GM12878 (cell line): ENCODE results near the gene IVL. TPM values are rescaled to one million over a fixed set of nuclear protein-coding genes. Genes with fewer than 3 reads are reported as not detected.

Experiments used
- ATAC-seq: fragments of 200-7000 bp; cut with Tn5 transposase; 3 replicates; pipeline ENCODE4 v1.9.1; 2020; ENCODE audit warnings: mild to moderate bottlenecking, moderate library complexity
- BruUV-seq: library from RNA; stranded (reverse); fragments of 400-500 nt; replicated peaks from 2 replicates; lab custom pipeline; 2021; lab: Mats Ljungman, UMichigan
- CTCF ChIA-PET: fragments of 300-600 bp; sonication (Branson Sonifier 250); formaldehyde crosslinking; extraction: SDS; loops from one replicate; lab custom pipeline; 2021; ENCODE audit warnings: inconsistent platforms; lab: Yijun Ruan, JAX
- POLR2A ChIA-PET: fragments of 350-600 bp; formaldehyde crosslinking; extraction: SDS; loops from one replicate; lab custom pipeline; 2021; ENCODE audit warnings: inconsistent platforms; lab: Charles Lee
- RAD21 ChIA-PET: fragments of 300-600 bp; sonication (Branson Sonifier 250); formaldehyde crosslinking; loops from one replicate; lab custom pipeline; 2023; ENCODE audit warnings: antibody characterized with exemption; ENCODE audit not compliant: unreplicated experiment; lab: Charles Lee
- SMC1A ChIA-PET: fragments of 300-600 bp; sonication (Branson Sonifier 250); formaldehyde crosslinking; loops from one replicate; lab custom pipeline; 2023; ENCODE audit not compliant: unreplicated experiment, uncharacterized antibody; lab: Charles Lee
- DNase-seq: peaks from one replicate; pipeline ENCODE4 v3.0.0-alpha.2; 2011; ENCODE audit warnings: low read depth, low spot score
- FAIRE-seq: peaks from 3 replicates; lab custom pipeline; 2011; peaks lifted over from hg19 to GRCh38; lab: Jason Lieb, UNC
- H2AFZ ChIP-seq: 2 replicates; pipeline ENCODE4 v1.6.0; 2011; ENCODE audit warnings: low read depth, low read length, control low read depth; ENCODE audit not compliant: control insufficient read depth
- H3K27ac ChIP-seq: 2 replicates; pipeline ENCODE4 v1.5.1; 2011; ENCODE audit warnings: control low read depth; ENCODE audit not compliant: control insufficient read depth, insufficient read depth
- H3K27me3 ChIP-seq, 2 experiments: replicated peaks in 1 of 2; 2 replicates each; pipeline versions ENCODE4 v1.6.0 to v1.6.1; 2011; ENCODE audit warnings: low read length in 1 of 2; ENCODE audit not compliant: control insufficient read depth in 2 of 2, insufficient read depth in 2 of 2
- H3K36me3 ChIP-seq, 2 experiments: 2 replicates each; pipeline ENCODE4 v1.5.1; 2011; ENCODE audit warnings: low read length in 1 of 2; ENCODE audit not compliant: control insufficient read depth in 2 of 2, insufficient read depth in 2 of 2
- H3K4me1 ChIP-seq: 2 replicates; pipeline ENCODE4 v1.6.1; 2011; ENCODE audit warnings: mild to moderate bottlenecking, low read length, moderate library complexity, mixed read lengths; ENCODE audit not compliant: control insufficient read depth, insufficient read depth
- H3K4me2 ChIP-seq: 2 replicates; pipeline ENCODE4 v1.6.0; 2011; ENCODE audit warnings: control low read depth; ENCODE audit not compliant: control insufficient read depth, insufficient read depth
- H3K4me3 ChIP-seq: fragments of 200-600 bp; sonication (generic); 2 replicates; pipeline ENCODE4 v1.5.1; 2016
- H3K79me2 ChIP-seq: 2 replicates; pipeline ENCODE4 v1.6.0; 2011; ENCODE audit warnings: low read length; ENCODE audit not compliant: control insufficient read depth, insufficient read depth
- H3K9ac ChIP-seq: 2 replicates; pipeline ENCODE4 v1.8.0; 2011; ENCODE audit warnings: low read length, control low read depth, mixed read lengths; ENCODE audit not compliant: control insufficient read depth, insufficient read depth
- H3K9me3 ChIP-seq: replicated peaks from 3 replicates; pipeline ENCODE4 v1.5.1; 2011; ENCODE audit warnings: mild to moderate bottlenecking, low read length; ENCODE audit not compliant: control insufficient read depth, insufficient read depth
- H4K20me1 ChIP-seq: 2 replicates; pipeline ENCODE4 v1.6.0; 2011; ENCODE audit not compliant: control insufficient read depth, insufficient read depth
- CBFB ChIP-seq: IDR thresholded peaks from 2 replicates; pipeline ENCODE4 v1.6.1; 2016; ENCODE audit warnings: antibody characterized with exemption, low read depth
- DPF2 ChIP-seq: fragments of 450-650 bp; IDR thresholded peaks from 2 replicates; pipeline ENCODE4 v1.6.1; 2017; ENCODE audit warnings: mild to moderate bottlenecking
- E2F8 ChIP-seq: fragments of 450-650 bp; IDR thresholded peaks from 2 replicates; pipeline ENCODE4 v1.6.1; 2018; ENCODE audit warnings: mild to moderate bottlenecking, low read depth, moderate library complexity; ENCODE audit not compliant: partially characterized antibody
- GATAD2B ChIP-seq: fragments of 450-650 bp; conservative IDR thresholded peaks from 2 replicates; pipeline ENCODE4 v1.6.1; 2017; ENCODE audit warnings: low read depth, mild to moderate bottlenecking, moderate library complexity
- MEF2B ChIP-seq: fragments of 450-650 bp; IDR thresholded peaks from 2 replicates; pipeline ENCODE4 v1.6.1; 2018; ENCODE audit warnings: mild to moderate bottlenecking, moderate library complexity; ENCODE audit not compliant: partially characterized antibody, poor library complexity, severe bottlenecking
- NFIC ChIP-seq: IDR thresholded peaks from 2 replicates; pipeline ENCODE4 v1.6.1; 2012; ENCODE audit warnings: low read depth, mild to moderate bottlenecking, inconsistent platforms, low read length, moderate library complexity
- POLR2AphosphoS2 ChIP-seq: IDR thresholded peaks from 2 replicates; pipeline ENCODE4 v1.6.1; 2011; ENCODE audit warnings: low read depth, mild to moderate bottlenecking, low read length, improper control_type of control experiment, moderate library complexity
- RCOR1 ChIP-seq: conservative IDR thresholded peaks from 2 replicates; pipeline ENCODE4 v1.6.1; 2012; ENCODE audit warnings: low read depth, low read length, improper control_type of control experiment
- RELA ChIP-seq: fragments of 450-650 bp; IDR thresholded peaks from 2 replicates; pipeline ENCODE4 v1.8.0; 2014; ENCODE audit warnings: borderline replicate concordance; ENCODE audit not compliant: partially characterized antibody
- STAT3 ChIP-seq: IDR thresholded peaks from 2 replicates; pipeline ENCODE4 v1.6.1; 2011; ENCODE audit warnings: low read depth, low read length, improper control_type of control experiment
- WGBS: methylation state at CpG from one replicate; pipeline ENCODE4 v1.1.6; 2016; ENCODE audit warnings: low lambda C conversion rate; ENCODE audit not compliant: insufficient replicate concordance, insufficient coverage; ENCODE audit errors: missing lambda C conversion rate; 5-methylcytosine and 5-hydroxymethylcytosine counted together
- in situ Hi-C: fragments of 300-500 bp; cut with MboI; formaldehyde crosslinking; loops from 9 replicates; pipeline ENCODE4 v1.14.3; 2018; ENCODE audit warnings: mixed read lengths
- intact Hi-C: fragments of 100-400 bp; cut with micrococcal nuclease; formaldehyde crosslinking; loops from one replicate; pipeline ENCODE4 v1.14.2; 2022; ENCODE audit not compliant: unreplicated experiment
- polyA plus RNA-seq, 11 experiments: library from polyadenylated mRNA; depleted of rRNA in 4 of 11; unstranded in 6 of 11; stranded (reverse) in 5 of 11; fragments of >200 nt; fragmentation: Nextera tagmentation in 4 of 11; fragmentation: Illumina TruSeq in 1 of 11; extraction: Ambion mirVana in 4 of 11; extraction: Trizol in 1 of 11; gene quantifications; 1 replicate in 1 of 11; 2 replicates in 10 of 11; pipeline versions ENCODE4 v1.2.1 to v1.2.3, GENCODE V29; 2011 to 2016; ENCODE audit warnings: inconsistent platforms in 2 of 11, missing spikeins in 2 of 11, low read depth in 1 of 11
- total RNA-seq, 4 experiments: library from RNA; depleted of rRNA in 3 of 4; stranded (reverse); fragments of >200 nt in 3 of 4; fragmentation: Illumina TruSeq in 1 of 4; extraction: Trizol in 1 of 4; gene quantifications; 2 replicates each; pipeline versions ENCODE4 v1.2.1 to v1.2.3, GENCODE V29; 2013 to 2021

Gene IVL
- total and polyA plus RNA-seq, 10 of the 15 experiments (the other 5 are each of a cell fraction or from before 2014, with no cell fraction given), result 1.4 to 20.3 (median 13.4) TPM

DNA sequence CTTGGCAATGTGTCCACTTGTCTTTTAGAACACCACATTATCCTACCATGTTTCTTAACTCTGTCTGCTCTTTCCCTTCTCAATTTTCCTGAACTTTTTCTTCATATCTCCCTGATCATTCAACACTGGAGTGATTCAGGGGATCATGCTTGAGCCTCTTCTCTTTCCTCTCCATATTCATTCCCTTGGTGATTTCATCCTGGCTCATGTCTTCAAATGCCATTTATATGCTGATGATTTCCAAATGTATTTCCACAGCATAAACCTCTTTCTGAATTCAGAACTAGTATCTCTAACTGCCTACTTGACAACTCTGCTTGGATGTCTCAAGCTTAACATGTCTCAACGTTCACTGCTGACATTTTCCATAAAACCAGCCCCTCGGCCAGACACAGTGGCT is 8.5 kb upstream of the IVL start:
- FAIRE-seq, result no peak
- Histone ChIP-seq H2AFZ (no peak overlapping the region), H3K36me3 (no peaks in the 10 kb centered on the region), H3K4me1 (peaks cover 11% of the 10 kb centered on the region), H3K4me3 (no peak overlapping the region), H3K27ac (no peak overlapping the region), H3K4me2 (no peak overlapping the region), H3K27me3 (peaks cover 0 to 2% of the 10 kb centered on the region in 2 experiments; a peak in 1 of 4 replicates), H3K79me2 (no peaks in the 10 kb centered on the region), H3K9me3 (no peaks in the 10 kb centered on the region), H3K9ac (no peak overlapping the region), H4K20me1 (no peaks in the 10 kb centered on the region)
- TF ChIP-seq DPF2 (no peak), POLR2AphosphoS2 (no peak), RELA (no peak), RCOR1 (no peak)
- 7% methylated on average over 2 of the region's 2 CpGs for WGBS
- ChIA-PET POLR2A (no interaction called here), CTCF (no interaction called here), RAD21 (no interaction called here), SMC1A (interaction anchor here (0.6 kb wide), 1 partner anchor 21 kb away, joined by 3 read pairs; no protein-coding TSS in a partner anchor)
- in situ Hi-C loops (no loop called here), intact Hi-C loops (no loop called here)
- no peak for DNase-seq
- BruUV-seq, result no TSS peak
- no peak for ATAC-seq

- H4K20me1 ChIP-seq, result no peaks in the 10 kb centered on the region
- ChIA-PET POLR2A (interaction anchor here (1.1 kb wide), 1 partner anchor 10 kb away, joined by 3 read pairs; no protein-coding TSS in a partner anchor), CTCF (interaction anchor here (0.9 kb wide), 1 partner anchor 14 kb away, joined by 5 read pairs; no protein-coding TSS in a partner anchor), RAD21 (no interaction called here), SMC1A (interaction anchor here (3.8 kb wide), 1 partner anchor 11 kb away, joined by 14 read pairs; no protein-coding TSS in a partner anchor)
- H3K4me1 ChIP-seq, result peaks cover 26% of the 10 kb centered on the region
- TF ChIP-seq STAT3 (no peak), E2F8 (no peak), GATAD2B (no peak), CBFB (no peak), NFIC (no peak), MEF2B (no peak)
- H3K36me3 ChIP-seq, result no peaks in the 10 kb centered on the region
- no peak for FAIRE-seq
- no peak for DNase-seq
- no peak overlapping the region for H3K9ac ChIP-seq
- no peak overlapping the region for H3K4me3 ChIP-seq
- intact Hi-C loops (no loop called here), in situ Hi-C loops (no loop called here)
- WGBS, result 40% methylated on average over 4 of the region's 5 CpGs
- no peak overlapping the region for H3K27ac ChIP-seq
- no peaks in the 10 kb centered on the region for H3K79me2 ChIP-seq
- no peak overlapping the region for H3K4me2 ChIP-seq
- no peak overlapping the region for H2AFZ ChIP-seq
- H3K27me3 ChIP-seq, result peaks cover 0 to 2% of the 10 kb centered on the region in 2 experiments; a peak in 1 of 4 replicates
- no peaks in the 10 kb centered on the region for H3K9me3 ChIP-seq
- no TSS peak for BruUV-seq
- no peak for ATAC-seq
These were observed 6.7 kb upstream of the IVL start for GRCh38 chr1:152901631-152902030.
